Parathyroid adenoma (tissue), 2 donors: ENCODE results near the gene FGFR4.

Experiments
- H2AFZ ChIP-seq: fragments of 300-600 bp; sonication (generic); one replicate; pipeline ENCODE4 v1.7.0; 2017; ENCODE audit warnings: antibody characterized with exemption, mild to moderate bottlenecking
- H3K27ac ChIP-seq: fragments of 300-600 bp; sonication (generic); one replicate; pipeline ENCODE4 v1.7.0; 2017
- H3K27me3 ChIP-seq: fragments of 300-600 bp; sonication (generic); one replicate; pipeline ENCODE4 v1.7.0; 2017; ENCODE audit warnings: low read length; ENCODE audit not compliant: control insufficient read depth, insufficient read depth
- H3K36me3 ChIP-seq: fragments of 300-600 bp; sonication (generic); one replicate; pipeline ENCODE4 v1.7.0; 2017; ENCODE audit warnings: low read length; ENCODE audit not compliant: control insufficient read depth, insufficient read depth
- H3K4me1 ChIP-seq: fragments of 300-600 bp; sonication (generic); one replicate; pipeline ENCODE4 v1.7.0; 2017; ENCODE audit warnings: control low read depth
- H3K4me2 ChIP-seq: fragments of 300-600 bp; sonication (generic); one replicate; pipeline ENCODE4 v1.7.0; 2017; ENCODE audit warnings: low read length
- H3K4me3 ChIP-seq: fragments of 300-600 bp; sonication (generic); one replicate; pipeline ENCODE4 v1.7.0; 2017; ENCODE audit warnings: low read depth, low read length
- H3K79me2 ChIP-seq: fragments of 300-600 bp; sonication (generic); one replicate; pipeline ENCODE4 v1.7.0; 2017; ENCODE audit warnings: control low read depth
- H3K9ac ChIP-seq: fragments of 300-600 bp; sonication (generic); one replicate; pipeline ENCODE4 v1.7.0; 2017; ENCODE audit warnings: mild to moderate bottlenecking
- H3K9me3 ChIP-seq: fragments of 300-600 bp; sonication (generic); one replicate; pipeline ENCODE4 v1.7.0; 2017; ENCODE audit warnings: low read length; ENCODE audit not compliant: control insufficient read depth
- CTCF ChIP-seq: fragments of 300-600 bp; sonication (generic); IDR thresholded peaks from one replicate; pipeline ENCODE4 v1.7.0; 2017; ENCODE audit warnings: antibody characterized with exemption, mild to moderate bottlenecking
- donor health status: primary hyperparathyroidism.

The FGFR4 gene

DNA sequence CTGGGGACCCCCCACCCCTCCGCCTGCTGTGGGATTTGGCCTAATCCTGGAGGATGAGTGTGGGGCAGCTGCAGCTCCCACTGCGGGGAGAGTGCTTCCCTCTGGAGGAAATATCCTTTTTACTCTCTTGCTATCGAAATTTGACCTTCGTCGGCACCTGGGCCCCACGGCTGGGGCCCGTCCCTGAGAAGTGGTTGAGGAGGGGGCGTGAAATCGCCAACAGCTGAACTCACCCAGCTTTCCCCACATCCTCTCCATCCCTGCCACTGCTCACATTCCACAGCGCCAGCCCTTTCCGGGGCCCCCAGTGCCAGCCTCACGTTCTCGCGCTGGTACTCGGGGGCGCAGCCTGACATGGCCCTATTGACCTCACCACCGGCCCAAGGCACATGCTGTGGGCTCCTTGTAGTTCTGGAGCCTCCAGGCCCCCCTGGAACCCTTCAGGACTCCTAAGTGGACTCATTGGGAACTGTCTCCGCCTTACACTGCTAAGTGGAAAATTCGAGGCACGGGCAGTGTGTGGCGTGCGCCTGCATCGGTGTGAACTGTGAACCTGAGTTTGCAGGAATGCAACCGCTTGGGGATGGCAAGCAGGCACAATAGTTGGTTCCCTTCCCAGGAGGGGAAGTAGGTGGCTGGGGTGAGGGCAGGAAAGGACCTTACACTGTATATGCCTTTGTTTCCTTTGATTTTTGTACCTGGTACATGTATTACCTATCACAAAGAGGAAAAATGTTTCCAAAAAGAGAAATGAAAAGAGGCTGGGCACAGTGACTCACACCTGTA, 19.2 kb downstream of the FGFR4 start:
- Histone ChIP-seq H2AFZ (no peak overlapping the region), H3K4me3 (no peak overlapping the region), H3K27ac (no peak overlapping the region), H3K27me3 (no peaks in the 10 kb centered on the region), H3K9me3 (no peaks in the 10 kb centered on the region), H3K4me2 (no peak overlapping the region), H3K36me3 (no peaks in the 10 kb centered on the region), H3K79me2 (no peaks in the 10 kb centered on the region), H3K4me1 (peaks cover 8% of the 10 kb centered on the region), H3K9ac (no peak overlapping the region)
- TF ChIP-seq CTCF, result no peak

- H3K9ac ChIP-seq, result no peak overlapping the region
- TF ChIP-seq CTCF, result no peak
- H3K27ac ChIP-seq, result no peak overlapping the region
- no peak overlapping the region for H3K4me3 ChIP-seq
- peaks cover under 1% of the 10 kb centered on the region for H3K79me2 ChIP-seq
- H3K36me3 ChIP-seq, result no peaks in the 10 kb centered on the region
- H3K4me2 ChIP-seq, result no peak overlapping the region
- H3K27me3 ChIP-seq, result no peaks in the 10 kb centered on the region
- no peak overlapping the region for H2AFZ ChIP-seq
- H3K9me3 ChIP-seq, result no peaks in the 10 kb centered on the region
- H3K4me1 ChIP-seq, result peaks cover 8% of the 10 kb centered on the region
These were observed 20.4 kb downstream of the FGFR4 start for GRCh38 chr5:177107159-177107558.

DNA sequence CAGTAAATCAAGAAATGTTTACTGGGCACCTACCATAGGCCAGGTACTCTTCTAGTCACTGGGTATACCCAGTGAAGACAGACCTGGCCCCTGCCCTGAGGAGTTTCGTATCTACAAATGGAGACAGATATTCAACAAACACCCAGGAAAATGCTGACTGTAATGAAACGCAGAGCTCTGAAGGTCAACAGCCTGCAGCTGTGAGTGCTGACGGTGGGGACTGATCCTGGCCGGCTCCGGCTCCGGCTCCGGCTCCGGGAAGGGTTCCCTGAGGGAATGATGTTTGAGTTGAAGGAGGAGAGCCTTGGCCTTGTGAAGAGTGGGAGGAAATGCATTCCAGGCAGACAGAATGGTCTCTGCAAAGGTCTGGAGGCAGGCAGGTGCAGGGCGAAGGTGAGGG, 23.1 kb downstream of the FGFR4 start:
- Histone ChIP-seq H3K79me2 (peaks cover 4% of the 10 kb centered on the region), H3K4me3 (no peak overlapping the region), H3K9ac (no peak overlapping the region), H3K36me3 (no peaks in the 10 kb centered on the region), H3K4me1 (peaks cover 14% of the 10 kb centered on the region), H3K27ac (no peak overlapping the region), H2AFZ (peak overlapping the region; percentile 88), H3K27me3 (no peaks in the 10 kb centered on the region), H3K4me2 (peak overlapping the region; percentile 37), H3K9me3 (no peaks in the 10 kb centered on the region)
- TF ChIP-seq CTCF, result no peak

DNA sequence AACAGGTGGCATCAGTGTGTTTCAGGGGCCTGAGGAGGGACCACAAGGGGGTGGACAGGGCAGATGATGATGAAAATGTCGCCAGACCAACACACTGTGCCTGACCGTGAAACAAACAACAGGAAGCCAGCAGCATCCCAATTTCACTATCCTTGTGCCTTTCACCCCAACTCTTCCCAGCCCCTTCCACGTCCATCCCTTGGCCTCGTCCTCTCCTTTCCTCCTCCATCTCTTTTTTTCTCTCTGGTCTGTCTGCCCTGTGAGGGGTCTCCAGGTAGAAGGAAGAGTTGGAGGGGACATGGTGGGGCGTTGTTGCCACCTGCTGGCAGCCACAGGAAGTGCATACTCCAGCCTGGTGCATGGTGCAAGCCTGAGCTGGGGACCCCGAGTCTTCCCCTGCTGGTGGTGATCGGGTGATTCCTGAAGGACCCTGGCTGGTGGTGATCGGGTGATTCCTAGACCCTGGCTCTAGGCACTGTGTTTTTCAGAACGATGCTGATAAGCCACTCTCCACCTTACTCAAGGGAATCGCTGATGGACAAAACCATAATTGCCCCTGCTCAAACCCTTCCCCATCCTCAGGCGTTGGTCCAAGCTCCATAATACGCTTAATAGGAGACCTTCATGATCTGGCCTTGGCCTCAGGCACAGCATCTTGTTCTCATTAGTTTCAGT, 25.1 kb downstream of the FGFR4 start:
- H3K9me3 ChIP-seq, result no peaks in the 10 kb centered on the region
- no peak overlapping the region for H3K4me3 ChIP-seq
- H3K79me2 ChIP-seq, result peaks cover 4% of the 10 kb centered on the region
- no peaks in the 10 kb centered on the region for H3K27me3 ChIP-seq
- no peaks in the 10 kb centered on the region for H3K36me3 ChIP-seq
- no peak overlapping the region for H2AFZ ChIP-seq
- H3K4me1 ChIP-seq, result peaks cover 14% of the 10 kb centered on the region
- H3K4me2 ChIP-seq, result no peak overlapping the region
- TF ChIP-seq CTCF, result peak; percentile 95
- no peak overlapping the region for H3K27ac ChIP-seq
- no peak overlapping the region for H3K9ac ChIP-seq
